ENCODE data around the gene PEX10.

Gene PEX10

DNA sequence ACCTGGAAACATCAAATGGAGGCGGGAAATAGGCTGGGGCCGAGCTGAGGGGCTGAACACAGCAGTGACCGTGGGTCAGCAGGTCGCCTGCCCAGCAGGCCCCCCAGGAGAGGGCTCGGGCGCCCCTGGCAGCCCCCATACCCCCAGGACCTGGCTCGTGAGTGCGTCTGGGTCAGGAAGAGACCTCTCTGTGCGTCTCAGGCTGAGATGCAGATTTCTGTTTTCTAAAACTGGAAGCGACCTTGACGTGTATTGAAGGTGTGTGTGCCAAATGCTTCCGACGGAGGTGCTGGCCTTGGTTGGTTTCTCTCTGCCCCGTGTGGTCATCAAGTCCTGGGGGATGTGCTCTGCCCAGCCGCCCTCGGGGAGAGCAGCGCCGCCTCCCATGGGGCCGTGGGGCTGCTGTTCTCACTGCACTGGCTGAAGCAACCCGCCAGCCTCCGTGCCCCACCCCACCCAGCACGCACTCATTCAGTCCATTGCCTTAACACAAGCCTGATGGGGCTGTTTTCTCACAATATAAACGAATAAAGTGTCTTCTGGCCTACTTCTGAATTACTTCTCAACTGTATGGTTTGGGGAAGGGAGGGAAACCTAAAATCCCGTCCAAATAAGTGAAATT lies 7.4 kb downstream of the PEX10 start:
- no peak for ATAC-seq (ENCODE audit: insufficient read depth, low read depth)

DNA sequence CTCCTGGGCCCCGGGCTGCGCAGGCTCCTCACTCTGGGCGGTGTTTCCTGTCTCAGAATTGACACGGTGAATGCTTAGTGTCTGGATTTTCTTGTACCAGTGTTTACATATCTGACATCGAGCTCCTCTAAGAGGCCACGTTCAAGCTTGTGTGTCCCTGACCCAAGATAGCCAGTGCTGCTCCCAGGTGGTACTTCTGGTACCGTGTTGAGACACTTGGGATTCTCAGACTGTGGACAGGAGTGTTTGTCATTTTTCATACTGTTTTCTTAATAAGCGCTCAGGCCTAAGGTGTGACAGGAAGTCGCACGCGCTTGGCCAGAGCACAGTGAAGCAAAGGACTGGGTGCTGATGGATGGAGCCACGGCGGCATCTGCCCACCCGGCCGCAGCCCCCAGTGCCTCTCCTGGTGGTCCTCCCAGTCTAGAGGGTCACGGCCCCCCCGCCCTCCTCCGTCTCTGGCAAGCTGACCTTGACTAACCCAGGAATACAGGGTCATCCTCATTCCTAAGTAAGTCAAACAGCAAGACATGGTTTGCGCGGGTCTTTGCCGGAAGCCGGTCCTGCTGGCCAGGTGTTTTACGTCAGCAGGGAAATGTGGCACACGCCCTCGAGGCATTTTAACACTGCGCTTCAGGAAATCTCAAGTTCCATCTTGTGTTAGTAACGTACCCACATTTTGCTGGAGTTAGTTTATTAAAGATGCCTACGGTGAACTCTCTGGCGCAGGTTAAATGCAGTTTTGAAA lies 8.0 kb downstream of the PEX10 start:
- Histone ChIP-seq H3K9me3 (ENCODE audit: insufficient read depth, low read length, severe bottlenecking) (no peaks in the 10 kb centered on the region), H3K27me3 (ENCODE audit: insufficient read depth, low read length, poor library complexity) (no peaks in the 10 kb centered on the region), H3K4me3 (ENCODE audit: low read depth in 1 of 2, low read length in 2 of 2) (no peak overlapping the region), H3K36me3 (ENCODE audit: insufficient read depth, low read length) (peaks cover 90% of the 10 kb centered on the region), H3K27ac (ENCODE audit: low read length) (no peak overlapping the region), H3K4me1 (ENCODE audit: insufficient read depth, low read length) (no peaks in the 10 kb centered on the region), H3K4me2 (ENCODE audit: insufficient read depth, low read length) (no peak overlapping the region), H4K20me1 (ENCODE audit: insufficient read depth, low read length) (peaks cover 49% of the 10 kb centered on the region), H2AFZ (ENCODE audit: low read depth, low read length) (no peak overlapping the region), H3K79me2 (ENCODE audit: insufficient read depth, low read length) (peaks cover 3% of the 10 kb centered on the region; the same call in 1 of the 2 replicates), H3K9ac (ENCODE audit: low read depth, low read length) (no peak overlapping the region)
- ATAC-seq (ENCODE audit: insufficient read depth, low read depth), result no peak
- no peak for TF ChIP-seq EZH2 (IDR thresholded peaks at IDR 0.05; ENCODE audit: borderline replicate concordance, low read depth, low read length, severe bottlenecking)
- TF ChIP-seq, protein P1, sequence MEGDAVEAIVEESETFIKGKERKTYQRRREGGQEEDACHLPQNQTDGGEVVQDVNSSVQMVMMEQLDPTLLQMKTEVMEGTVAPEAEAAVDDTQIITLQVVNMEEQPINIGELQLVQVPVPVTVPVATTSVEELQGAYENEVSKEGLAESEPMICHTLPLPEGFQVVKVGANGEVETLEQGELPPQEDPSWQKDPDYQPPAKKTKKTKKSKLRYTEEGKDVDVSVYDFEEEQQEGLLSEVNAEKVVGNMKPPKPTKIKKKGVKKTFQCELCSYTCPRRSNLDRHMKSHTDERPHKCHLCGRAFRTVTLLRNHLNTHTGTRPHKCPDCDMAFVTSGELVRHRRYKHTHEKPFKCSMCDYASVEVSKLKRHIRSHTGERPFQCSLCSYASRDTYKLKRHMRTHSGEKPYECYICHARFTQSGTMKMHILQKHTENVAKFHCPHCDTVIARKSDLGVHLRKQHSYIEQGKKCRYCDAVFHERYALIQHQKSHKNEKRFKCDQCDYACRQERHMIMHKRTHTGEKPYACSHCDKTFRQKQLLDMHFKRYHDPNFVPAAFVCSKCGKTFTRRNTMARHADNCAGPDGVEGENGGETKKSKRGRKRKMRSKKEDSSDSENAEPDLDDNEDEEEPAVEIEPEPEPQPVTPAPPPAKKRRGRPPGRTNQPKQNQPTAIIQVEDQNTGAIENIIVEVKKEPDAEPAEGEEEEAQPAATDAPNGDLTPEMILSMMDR (IDR thresholded peaks at IDR 0.05; ENCODE audit: borderline replicate concordance, extremely low read depth, low read length, poor library complexity, severe bottlenecking), result no peak
- no peak for DNase-seq

More for the DNA sequence above, 7.4 kb downstream of the PEX10 start:
- no peaks in the 10 kb centered on the region for H3K9me3 ChIP-seq (ENCODE audit: insufficient read depth, low read length, severe bottlenecking)
- H3K4me3 ChIP-seq (ENCODE audit: low read depth in 1 of 2, low read length in 2 of 2), result no peak overlapping the region
- no peaks in the 10 kb centered on the region for H3K4me1 ChIP-seq (ENCODE audit: insufficient read depth, low read length)
- no peaks in the 10 kb centered on the region for H3K27me3 ChIP-seq (ENCODE audit: insufficient read depth, low read length, poor library complexity)
- H4K20me1 ChIP-seq (ENCODE audit: insufficient read depth, low read length), result peaks cover 42% of the 10 kb centered on the region
- TF ChIP-seq, protein P1 (IDR thresholded peaks at IDR 0.05; ENCODE audit: borderline replicate concordance, extremely low read depth, low read length, poor library complexity, severe bottlenecking), result no peak
- TF ChIP-seq EZH2 (IDR thresholded peaks at IDR 0.05; ENCODE audit: borderline replicate concordance, low read depth, low read length, severe bottlenecking), result no peak
- peaks cover 1% of the 10 kb centered on the region; the same call in 1 of the 2 replicates for H3K79me2 ChIP-seq (ENCODE audit: insufficient read depth, low read length)
- H3K9ac ChIP-seq (ENCODE audit: low read depth, low read length), result no peak overlapping the region
- H3K27ac ChIP-seq (ENCODE audit: low read length), result no peak overlapping the region
- peaks cover 85% of the 10 kb centered on the region for H3K36me3 ChIP-seq (ENCODE audit: insufficient read depth, low read length)
- no peak for DNase-seq
- no peak overlapping the region for H2AFZ ChIP-seq (ENCODE audit: low read depth, low read length)
- no peak overlapping the region for H3K4me2 ChIP-seq (ENCODE audit: insufficient read depth, low read length)

DNA sequence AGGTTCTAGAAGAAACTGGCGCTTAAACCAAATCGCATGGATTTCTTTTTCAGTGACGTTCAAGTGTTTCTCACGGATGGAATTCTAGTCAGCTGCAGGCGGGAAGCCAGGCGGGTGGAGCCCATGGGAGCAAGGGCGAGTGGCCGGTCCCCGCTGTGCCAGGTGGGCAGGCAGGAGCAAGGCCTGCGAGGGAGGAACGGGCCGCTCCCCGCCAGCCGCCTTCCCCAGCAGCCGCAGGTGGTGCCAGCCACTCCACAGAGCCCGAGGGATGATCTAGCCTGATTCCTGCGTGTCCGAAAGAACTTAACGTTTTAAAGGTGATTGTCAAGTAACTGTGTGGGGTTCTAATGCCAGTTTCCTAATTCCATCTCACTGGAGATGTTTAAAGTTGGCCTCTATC lies 9.1 kb downstream of the PEX10 start:
- Histone ChIP-seq H3K9ac (ENCODE audit: low read depth, low read length) (no peak overlapping the region), H3K4me1 (ENCODE audit: insufficient read depth, low read length) (no peaks in the 10 kb centered on the region), H3K4me2 (ENCODE audit: insufficient read depth, low read length) (no peak overlapping the region), H3K36me3 (ENCODE audit: insufficient read depth, low read length) (peaks cover 87% of the 10 kb centered on the region), H3K4me3 (ENCODE audit: low read depth in 1 of 2, low read length in 2 of 2) (no peak overlapping the region), H4K20me1 (ENCODE audit: insufficient read depth, low read length) (peaks cover 49% of the 10 kb centered on the region), H3K27ac (ENCODE audit: low read length) (no peak overlapping the region), H3K9me3 (ENCODE audit: insufficient read depth, low read length, severe bottlenecking) (no peaks in the 10 kb centered on the region), H3K79me2 (ENCODE audit: insufficient read depth, low read length) (peaks cover 3% of the 10 kb centered on the region; the same call in 1 of the 2 replicates), H2AFZ (ENCODE audit: low read depth, low read length) (no peak overlapping the region), H3K27me3 (ENCODE audit: insufficient read depth, low read length, poor library complexity) (no peaks in the 10 kb centered on the region)
- DNase-seq (no peak), ATAC-seq (ENCODE audit: insufficient read depth, low read depth) (no peak)
- TF ChIP-seq EZH2 (IDR thresholded peaks at IDR 0.05; ENCODE audit: borderline replicate concordance, low read depth, low read length, severe bottlenecking), result no peak

DNA sequence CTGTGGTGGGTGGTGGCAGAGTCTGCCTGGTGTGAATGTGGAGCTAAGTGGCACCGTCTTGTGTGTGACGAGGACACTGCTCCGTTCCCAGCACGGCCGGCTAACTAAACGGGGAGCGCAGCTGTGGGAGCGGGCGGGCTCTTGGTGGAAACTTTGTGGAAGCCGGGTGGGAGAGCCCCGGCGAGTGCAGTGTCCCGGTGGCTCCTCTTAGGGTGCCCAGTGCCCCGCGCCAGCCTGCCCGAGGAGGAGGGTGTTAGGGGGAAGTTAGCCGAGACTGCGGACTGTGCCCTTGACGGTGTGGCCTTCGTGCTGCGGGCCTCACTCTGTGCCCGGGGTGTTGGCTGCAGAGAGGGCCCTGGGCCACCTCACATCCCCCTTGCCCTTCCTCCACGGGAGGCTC lies 9.9 kb downstream of the PEX10 start:
- Histone ChIP-seq H4K20me1 (ENCODE audit: insufficient read depth, low read length) (peaks cover 49% of the 10 kb centered on the region), H3K27ac (ENCODE audit: low read length) (no peak overlapping the region), H3K4me2 (ENCODE audit: insufficient read depth, low read length) (no peak overlapping the region), H3K79me2 (ENCODE audit: insufficient read depth, low read length) (peaks cover 4% of the 10 kb centered on the region; the same call in 1 of the 2 replicates), H2AFZ (ENCODE audit: low read depth, low read length) (no peak overlapping the region), H3K36me3 (ENCODE audit: insufficient read depth, low read length) (peaks cover 89% of the 10 kb centered on the region), H3K9ac (ENCODE audit: low read depth, low read length) (no peak overlapping the region), H3K27me3 (ENCODE audit: insufficient read depth, low read length, poor library complexity) (no peaks in the 10 kb centered on the region), H3K9me3 (ENCODE audit: insufficient read depth, low read length, severe bottlenecking) (no peaks in the 10 kb centered on the region), H3K4me3 (ENCODE audit: low read depth in 1 of 2, low read length in 2 of 2) (no peak overlapping the region), H3K4me1 (ENCODE audit: insufficient read depth, low read length) (no peaks in the 10 kb centered on the region)
- DNase-seq, result no peak
- no peak for ATAC-seq (ENCODE audit: insufficient read depth, low read depth)
- TF ChIP-seq EZH2 (IDR thresholded peaks at IDR 0.05; ENCODE audit: borderline replicate concordance, low read depth, low read length, severe bottlenecking), result no peak
- TF ChIP-seq, protein P1 (IDR thresholded peaks at IDR 0.05; ENCODE audit: borderline replicate concordance, extremely low read depth, low read length, poor library complexity, severe bottlenecking), result no peak

Data from DND-41 (cell line).